Stimulated activated CD4-positive, alpha-beta T cell treated with anti-CD3 and anti-CD28 coated beads, Interleukin-15, amount 100 ng/mL, for 24 hours (primary cell): ENCODE data around the gene C10orf143.

Experiments used
- DNase-seq: peaks from one replicate; pipeline ENCODE4 v3.0.0-alpha.2; 2020

Gene C10orf143

DNA sequence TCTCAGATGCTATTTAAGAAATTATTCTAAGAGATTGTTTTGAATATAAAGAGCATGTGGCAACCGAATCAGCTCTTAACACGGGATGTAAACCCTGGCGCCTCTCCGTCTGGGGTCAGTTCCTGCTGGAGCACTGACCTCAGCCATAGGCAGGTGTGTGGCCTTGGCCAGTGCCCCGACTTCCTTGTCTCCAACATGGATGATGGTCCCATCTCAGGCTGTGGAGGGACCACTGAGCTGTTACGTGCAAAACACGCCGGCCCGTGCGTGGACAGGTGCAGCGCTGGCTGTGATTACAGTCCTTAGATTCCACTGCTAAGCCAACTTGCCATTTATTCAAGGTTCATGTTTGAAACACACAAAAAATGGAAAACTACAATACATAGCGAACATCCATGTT is 59.9 kb downstream of the C10orf143 start:
- no peak for DNase-seq

DNA sequence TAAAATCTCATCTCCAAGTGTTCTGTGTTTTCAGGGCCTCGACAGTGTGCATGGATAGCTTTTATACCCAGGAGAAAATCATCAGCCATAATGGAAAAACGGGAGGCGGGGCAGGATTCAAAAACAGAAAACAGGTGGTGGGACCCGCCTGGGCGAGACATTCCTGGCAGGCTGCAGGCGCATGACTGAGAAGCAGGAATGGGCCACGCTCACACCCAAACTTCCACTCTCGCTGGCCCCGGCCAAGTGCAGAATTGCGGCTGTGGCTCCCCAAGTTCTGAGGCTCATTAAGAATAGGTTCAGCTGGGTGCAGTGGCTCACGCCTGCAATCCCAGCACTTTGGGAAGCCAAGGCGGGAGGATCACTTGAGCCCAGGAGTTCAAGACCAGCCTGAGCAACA is 60.6 kb downstream of the C10orf143 start:
- no peak for DNase-seq

DNA sequence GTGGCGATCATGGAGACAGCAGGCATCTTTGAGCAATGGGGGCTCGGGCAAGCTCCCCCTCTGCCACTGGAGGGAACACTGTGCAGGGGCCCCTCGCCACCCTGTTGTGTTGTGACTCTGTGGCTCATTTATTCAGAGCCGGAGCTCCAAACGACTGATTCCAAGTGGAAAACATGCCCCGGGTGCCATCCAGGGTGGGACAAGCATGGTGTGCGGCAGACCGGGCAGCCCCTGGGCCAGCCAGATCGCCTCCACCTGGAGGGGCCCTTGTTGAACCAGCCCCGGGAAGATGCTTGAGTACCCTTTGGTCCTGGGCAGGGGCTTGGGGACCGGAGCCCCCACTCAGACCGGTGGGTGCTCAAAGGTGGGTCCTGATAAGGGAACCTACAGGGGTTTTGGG is 61.4 kb downstream of the C10orf143 start:
- DNase-seq, result no peak

DNA sequence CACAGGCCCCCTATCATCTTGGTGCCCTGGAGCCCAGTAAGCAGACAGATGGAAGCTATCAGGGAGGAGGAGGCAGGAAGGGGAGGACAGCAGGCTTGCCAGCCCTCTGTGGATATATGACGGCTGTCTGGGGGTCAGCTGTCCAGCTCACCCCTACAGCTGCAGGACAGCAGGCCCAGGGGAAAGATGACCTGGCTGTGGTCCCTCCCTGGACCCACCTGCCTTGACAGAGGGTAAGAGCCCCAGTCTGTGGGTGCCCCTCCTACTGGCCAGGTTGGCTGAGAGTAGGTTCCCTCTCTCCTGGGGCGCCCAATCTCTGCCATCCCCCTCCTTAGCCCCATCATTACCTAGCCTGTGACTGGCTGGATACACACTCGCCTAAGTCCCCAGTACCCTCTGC is 62.5 kb downstream of the C10orf143 start:
- DNase-seq, result no peak

DNA sequence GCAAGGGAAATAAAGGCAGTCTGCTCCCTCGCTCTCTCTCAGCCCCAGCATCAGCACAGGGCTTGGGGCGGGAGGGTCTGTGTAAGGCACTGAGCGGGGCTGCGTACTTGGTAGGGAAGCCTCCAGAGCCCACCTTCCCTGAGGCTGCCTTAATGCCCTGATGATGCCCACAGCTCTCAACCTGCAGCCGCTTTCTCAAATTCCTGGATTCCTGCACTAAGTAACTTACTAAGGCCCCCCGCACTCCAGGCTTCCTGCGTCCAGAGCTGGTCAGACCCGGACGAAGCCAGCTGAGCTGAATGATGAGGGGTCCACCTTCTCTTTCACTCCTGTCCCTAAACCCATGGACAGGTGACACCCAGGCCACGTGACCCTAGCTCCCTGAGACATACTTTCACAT is 63.3 kb downstream of the C10orf143 start:
- no peak for DNase-seq

DNA sequence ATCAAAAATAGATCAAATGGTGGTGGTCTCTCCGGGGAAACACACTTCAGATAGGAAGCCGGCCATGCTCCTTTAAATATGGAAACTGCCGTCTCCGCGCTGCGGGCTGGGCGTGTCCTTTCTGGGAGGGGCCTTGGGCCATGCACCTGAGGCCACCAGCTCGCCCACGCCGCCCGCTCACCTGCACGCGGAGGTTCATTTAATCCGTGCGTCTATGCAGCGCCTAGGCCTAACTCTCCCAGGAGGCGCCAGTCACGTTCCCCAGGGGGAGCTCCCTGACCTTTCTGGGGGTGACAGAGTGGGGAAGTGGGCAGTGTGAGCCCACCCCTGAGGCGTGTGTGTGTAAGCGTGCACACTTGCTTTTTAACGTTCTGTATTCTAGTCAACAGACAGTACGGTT is 64.0 kb downstream of the C10orf143 start:
- DNase-seq, result no peak

DNA sequence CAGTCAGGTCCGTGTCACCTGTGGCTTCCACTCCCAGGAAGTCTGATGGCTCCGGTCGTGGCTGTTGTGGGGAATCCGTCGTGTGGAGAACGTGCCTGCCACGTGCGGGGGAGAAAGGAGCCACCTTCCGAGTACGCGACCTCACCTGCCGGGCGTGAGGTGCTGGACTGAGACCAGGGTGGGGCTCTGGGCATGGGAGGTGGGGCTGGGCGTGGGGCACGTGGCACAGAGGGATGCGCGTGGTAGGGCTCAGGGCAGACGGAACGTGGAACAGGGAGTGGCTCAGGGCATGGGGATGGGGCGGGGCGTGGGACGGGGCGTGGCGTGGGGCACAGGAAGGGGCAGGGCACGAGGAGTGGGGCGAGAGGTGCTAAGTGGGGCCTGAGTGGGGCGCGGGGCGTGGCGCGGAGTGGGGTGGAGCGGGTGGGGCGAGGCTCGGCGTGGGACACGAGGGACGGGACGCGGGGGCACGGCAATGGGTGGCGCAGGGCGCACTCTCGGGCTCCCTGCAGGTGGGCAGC is 64.8 kb downstream of the C10orf143 start:
- no peak for DNase-seq

DNA sequence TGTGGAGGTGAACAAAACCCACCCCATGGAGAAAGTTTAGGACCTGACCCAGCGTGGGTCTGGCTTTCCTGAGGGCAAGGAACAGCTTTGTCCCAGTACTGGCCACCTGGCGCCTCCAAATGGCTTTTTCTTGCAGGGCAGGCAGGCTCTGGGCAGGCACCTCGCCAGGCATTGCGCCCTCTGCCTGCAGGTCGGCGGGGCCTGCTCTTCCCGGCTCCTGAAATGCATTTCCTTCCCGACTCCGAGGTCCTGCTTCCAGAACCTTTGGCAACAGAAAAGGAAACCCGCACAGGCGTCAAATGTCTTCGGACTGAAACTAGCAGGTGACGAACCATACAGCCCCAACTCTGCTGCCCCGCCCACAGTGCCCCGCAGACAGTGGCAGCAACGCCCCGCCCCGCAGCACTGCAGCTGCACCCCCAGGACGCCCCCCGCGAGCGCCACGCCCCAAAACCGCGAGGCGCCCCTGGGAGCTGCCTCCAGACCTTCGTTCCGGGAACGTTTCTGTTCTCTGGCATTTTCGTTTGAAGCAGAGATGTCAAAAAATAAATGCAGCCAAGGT is 65.5 kb downstream of the C10orf143 start:
- DNase-seq, result no peak

DNA sequence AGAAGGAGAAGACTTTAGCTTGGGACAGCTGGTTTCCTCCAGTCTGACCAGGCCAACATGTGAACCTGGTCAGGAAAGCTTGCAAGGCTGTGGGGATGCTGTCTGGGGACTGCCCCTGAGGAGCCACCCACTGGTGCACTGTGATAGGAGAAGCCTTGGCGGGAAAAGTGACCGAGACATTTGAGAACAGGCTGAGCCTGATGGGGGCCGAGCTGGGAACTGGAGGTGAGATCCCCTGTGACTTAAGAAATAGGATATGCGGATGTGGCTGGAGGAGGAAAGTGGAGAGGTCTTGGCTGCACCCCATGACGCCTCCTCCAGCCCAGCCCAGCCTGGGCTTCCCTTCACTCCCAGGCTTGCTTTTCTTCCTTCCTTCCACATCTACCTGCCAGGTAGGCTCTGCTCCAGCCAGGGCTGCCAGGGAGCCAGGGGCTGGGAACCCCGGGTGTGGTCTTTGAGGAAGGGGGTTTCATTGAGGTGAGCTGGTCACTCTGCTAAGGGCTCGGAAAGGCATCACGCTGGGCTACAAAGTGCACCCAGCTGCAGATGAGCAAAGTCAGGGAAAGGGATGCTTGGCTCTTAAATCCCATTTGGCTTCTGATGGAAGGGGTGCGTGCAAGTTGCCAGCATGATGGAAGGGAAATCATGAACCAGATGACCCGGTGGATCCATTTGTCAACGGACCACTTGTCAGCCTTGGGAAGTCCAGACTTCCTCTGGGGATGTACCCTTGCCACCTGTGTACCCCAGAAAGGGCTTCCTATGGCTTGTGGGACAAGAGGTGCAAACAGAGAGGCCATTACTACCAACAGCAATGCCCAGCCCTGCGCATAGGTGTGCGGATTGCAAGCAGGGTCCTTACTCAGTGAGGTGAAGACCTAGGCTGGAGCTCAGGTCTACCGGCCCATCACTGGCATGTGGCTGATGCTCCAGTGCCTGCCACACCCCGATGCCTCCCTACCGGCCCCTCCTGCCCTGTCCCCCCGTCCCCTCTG is 66.3 kb downstream of the C10orf143 start:
- DNase-seq, result no peak

DNA sequence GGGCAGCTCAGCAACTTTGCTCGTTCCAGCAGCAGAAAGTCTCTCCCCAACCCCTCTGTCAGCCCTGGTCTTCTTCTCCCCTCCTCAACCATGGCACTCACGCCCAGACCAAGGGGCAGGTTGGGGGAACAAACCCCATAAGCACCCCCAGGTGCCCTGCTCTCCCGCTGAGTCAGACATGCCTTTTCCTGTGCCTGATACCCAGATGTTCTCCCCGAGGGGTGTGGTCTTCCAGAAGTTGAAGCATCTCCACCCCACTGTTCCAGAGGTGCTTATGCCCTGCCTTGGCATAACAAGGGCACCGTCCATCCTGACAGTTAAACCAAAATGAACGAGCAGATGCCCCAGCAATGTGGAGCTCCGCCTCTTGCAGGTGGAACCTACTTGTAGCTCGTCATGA is 67.1 kb downstream of the C10orf143 start:
- DNase-seq, result no peak

DNA sequence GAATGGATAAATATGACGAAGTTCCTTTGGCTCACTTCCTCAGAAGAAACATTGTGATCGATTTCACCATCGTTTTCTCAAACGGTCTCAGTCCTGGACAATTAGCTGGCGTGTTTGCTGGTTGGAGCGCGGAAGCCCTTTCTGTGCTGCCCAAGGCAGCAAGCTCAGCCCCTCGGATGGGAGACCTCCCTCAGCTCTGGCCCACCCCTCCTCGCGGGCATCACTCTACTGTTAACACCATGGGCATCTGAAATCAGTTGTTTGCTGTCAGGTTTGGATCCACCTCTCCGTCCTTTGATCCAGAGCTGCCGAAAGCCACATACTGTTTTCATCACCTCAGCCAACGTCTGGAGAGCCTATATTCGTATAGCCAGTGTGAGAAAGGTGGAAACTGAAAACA is 68.2 kb downstream of the C10orf143 start:
- DNase-seq, result no peak

DNA sequence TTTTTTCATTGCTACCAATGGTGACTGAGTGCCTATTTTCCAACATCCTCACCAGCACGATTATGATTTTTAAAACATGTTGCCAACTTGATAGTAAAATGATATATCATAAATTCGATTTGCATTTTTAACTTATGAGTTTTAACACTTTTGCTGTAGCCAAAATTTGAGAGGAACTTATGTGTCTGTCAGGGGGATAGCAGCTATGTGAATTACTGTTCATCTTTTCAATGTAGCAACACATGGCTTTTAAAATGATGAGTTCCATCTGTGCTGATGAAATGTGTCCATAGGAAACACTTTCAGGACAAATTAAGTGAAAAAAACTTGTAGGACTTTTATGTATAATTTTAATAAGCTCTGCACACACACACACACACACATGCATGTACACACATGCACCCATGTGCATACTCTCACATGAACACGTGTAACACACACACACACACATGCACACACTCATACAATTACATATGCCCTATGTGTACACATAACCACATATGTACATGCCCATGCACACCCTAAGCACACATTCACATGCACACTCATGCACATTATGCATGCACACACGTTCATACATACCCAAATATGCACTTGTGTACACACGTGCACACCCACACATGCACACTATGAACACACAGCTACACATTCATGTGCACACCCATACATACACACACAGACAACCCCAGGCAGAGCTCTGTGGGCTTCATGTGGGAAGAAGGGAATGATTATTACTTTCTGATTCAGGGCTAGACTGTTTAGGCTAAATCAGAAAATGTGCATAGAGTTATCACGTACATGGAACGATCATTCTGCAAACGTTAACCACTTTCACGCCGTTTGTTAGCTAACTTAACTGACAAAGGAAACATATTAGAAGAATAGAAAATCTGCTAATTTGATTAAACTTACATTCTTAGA is 68.9 kb downstream of the C10orf143 start:
- DNase-seq, result no peak

DNA sequence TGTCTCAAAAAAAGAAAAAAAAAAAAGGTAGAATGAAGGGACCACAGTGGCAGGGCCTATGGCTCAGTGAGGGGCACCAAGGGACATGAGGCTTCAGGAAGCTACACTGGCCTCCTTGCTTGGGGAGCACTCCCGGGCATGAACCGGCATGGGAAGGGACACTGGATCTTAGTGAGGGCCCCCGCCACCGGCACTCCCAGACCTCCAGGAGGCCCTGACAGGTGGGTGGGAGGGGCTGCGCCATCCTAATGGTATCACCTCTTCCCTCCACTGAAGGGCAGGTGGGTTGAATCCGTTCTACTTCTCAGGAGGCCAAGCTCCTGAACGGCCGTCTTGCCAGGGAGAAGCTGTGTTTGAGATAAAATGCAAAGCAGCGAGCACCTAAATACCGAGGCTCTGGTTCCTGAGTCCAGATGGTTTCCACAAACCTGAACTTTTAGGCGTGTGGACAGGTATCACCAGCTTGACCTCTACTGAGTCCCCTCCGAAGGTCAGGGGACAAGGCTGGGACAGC is 69.8 kb downstream of the C10orf143 start:
- DNase-seq, result no peak

DNA sequence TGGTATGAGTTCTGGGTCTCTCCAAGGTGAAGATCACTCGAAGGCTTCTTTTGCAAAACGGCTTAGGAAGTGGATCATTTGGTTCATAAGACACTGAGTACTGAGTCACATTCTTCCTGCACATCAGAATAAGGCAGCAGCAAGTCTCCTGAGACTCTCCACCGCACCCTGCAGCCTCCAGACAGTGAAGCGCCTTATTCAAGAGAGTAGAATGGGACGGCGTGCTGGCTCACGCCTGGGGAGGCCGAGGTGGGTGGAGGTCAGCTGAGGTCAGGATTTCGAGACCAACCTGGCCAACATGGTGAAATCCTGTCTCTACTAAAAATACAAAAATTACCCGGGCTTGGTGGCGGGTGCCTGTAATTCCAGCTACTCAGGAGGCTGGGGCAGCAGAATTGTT is 70.3 kb downstream of the C10orf143 start:
- no peak for DNase-seq

DNA sequence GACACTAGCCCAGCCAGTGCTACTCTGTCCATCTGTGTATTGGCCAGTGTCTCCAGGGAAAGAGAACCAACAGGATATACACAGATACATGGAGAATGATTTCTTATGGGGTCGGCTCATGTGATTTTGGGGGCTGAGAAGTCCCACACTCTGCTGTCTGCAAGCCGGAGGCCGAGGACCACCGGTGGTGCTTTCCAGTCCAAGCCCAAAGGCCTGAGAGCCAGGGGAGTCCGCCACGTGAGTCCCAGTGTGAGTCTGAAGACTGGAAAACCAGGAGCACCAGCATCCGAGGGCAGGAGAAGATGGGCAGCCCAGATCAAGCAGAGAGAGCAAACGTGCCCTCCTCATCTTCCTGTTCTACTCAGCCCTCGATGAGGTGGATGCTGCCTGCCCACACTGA is 71.5 kb downstream of the C10orf143 start:
- DNase-seq, result no peak

DNA sequence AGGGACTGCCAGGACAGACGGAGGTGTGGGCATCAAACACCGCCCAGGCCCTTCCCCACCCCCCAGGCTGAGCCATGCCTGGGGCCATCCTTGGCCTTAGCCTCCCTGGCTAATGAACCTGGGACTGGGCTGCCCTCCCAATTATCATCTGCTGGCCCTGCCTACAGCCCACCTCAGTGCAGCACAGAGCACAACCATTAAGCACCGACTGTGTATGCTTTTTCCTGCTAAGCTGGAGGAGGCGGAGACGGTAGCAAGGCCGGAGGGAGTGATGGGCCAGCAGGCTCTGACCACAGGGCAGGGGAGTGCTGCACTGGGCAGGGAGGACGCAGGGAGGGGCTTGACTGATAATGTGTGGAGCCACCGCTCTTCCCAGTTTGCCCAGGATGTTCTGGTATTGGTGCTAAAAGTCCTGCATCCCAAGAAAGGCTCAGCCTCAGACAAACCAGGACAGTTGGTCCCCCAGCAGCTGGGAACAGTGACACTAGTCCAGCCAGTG is 72.0 kb downstream of the C10orf143 start:
- DNase-seq, result no peak

DNA sequence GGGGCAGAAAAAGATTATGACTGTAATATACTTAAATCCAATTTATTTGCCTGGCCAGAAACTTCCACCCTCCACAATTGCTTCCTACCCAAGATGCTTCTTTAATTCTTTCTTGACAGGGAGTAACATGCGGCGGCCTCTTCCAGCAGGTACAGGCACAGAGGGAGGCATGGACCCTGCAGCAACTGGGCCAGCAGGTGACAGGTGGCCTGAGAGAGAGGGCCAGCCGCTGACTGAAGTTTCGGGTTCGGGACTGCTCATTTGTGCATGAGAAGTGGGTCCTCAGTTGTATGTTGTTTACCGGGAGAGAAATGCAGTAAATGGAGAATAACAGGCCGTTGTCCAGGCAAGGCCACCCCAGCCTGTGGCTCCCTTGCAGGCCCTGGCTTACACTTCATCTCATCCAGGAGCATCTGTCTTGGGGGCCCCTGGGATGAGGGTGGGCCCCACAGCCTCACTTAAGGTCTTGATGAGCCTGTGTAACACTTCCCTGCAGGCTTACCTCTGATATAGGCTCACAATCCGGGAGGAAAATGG is 72.5 kb downstream of the C10orf143 start:
- no peak for DNase-seq

DNA sequence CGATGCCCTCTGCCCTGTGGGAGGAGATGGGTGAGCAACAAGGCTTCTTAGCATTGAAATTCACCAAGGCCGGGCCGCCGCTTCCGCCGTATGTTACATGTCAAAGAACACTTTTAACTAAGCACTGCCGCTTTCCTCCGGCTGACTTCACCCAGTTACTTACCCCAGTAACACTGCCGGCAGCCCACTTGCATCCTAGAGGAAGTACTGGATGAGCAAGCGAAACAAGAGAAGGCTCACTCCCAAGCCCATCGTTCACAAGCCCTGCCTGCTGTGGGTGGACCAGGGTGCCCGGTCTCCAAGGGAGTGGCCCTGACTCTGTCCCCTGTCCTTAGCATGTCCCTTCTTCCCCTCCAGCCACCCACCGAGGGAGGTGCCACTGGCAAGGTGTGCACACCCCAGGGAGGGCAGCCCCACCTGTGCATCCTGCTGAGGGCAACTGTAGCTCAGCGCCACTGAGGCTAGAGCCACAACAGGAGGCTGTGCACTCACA is 73.4 kb downstream of the C10orf143 start:
- DNase-seq, result no peak

DNA sequence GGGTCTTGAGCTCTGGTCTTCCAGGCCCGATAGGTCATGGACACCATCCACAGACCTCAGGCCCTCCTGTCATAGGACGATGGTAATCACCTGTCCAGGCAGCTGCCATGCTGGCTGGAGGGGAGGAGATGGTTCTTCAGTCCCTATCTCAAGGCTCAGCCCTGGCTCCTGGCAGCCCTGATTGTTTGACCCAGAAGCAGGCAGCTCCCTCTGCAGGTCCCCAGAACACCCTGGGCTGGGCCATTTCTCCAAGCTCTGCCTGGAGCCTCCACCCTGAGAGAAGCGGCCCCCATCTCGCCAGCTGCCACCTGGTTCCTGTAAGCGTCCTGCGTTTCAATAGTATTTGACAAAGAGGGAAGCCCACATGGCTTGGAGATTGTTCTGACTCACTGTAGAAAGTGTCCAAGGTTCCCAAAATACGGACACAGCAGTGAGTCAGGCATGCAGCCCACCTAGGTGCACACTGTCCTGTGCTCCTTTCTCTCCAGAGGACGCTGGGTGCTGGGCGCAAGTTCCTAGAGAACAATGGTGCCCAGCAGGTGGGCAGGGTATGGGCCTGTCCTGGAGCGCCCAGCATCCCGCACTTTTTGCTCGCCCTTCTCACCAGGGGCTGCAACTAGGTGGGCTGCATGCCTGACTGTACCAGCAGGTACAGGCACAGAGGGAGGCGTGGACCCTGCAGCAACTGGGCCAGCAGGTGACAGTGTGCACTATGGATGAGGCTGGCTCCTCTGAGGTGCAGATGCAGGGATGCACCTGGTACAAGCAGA is 74.1 kb downstream of the C10orf143 start:
- no peak for DNase-seq

DNA sequence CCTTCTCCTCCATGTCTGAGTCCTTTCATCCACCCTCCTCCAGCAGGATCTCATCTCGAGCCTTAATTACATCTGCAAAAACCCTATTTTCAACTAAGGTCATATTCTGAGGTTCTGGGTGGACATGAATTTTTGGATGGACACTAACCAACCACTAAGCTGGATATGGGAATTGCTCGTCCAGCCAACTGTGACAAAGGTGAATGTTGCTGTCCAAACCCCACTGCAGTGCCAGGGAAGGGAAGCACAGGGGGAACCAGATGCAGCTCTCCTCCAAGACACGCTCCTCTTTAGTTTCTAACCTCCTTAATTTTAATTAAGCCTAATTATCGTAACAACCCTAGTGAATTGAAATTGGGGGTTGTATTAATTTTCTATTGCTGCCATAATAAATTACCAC is 81.4 kb downstream of the C10orf143 start:
- no peak for DNase-seq

DNA sequence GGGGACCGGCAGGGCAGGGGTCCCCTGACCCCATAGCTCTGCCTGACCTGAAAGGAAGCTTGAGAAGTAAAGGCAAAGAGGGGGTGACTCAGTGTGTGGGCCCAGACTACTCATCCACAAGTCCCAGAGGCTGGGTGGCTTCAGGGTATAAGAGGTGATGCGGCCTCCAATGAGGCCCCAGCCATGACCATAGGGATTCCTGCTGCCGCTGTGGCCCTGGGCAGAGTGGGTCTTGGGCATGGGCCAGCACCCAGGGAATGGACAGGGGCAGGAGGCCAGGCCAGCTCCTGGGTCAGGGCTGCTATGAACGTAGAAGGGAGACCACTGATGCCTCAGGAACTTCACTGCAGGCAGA is 82.2 kb downstream of the C10orf143 start:
- DNase-seq, result no peak
